HepG2 (cell line): ENCODE results near the gene C3orf22. TPM values are rescaled to one million over a fixed set of nuclear protein-coding genes. Genes with fewer than 3 reads are reported as not detected.

Experiments
- BHLHE40 ChIP-seq: IDR thresholded peaks from 2 replicates; pipeline ENCODE4 v1.6.1; 2011; ENCODE audit warnings: low read length, improper control_type of control experiment
- CC2D1A ChIP-seq: sonication (generic); formaldehyde crosslinking; IDR thresholded peaks from 2 replicates; pipeline ENCODE4 v1.8.1; 2023; ENCODE audit warnings: mild to moderate bottlenecking, missing genetic modification reagents
- CCAR2 ChIP-seq: fragments of 200-400 bp; formaldehyde crosslinking; optimal IDR thresholded peaks from 2 replicates; pipeline ENCODE3; 2018; ENCODE audit warnings: low read depth, mild to moderate bottlenecking, low read length, moderate library complexity
- DMAP1 ChIP-seq: IDR thresholded peaks from 2 replicates; pipeline ENCODE4 v1.6.1; 2016
- ETV5 ChIP-seq: IDR thresholded peaks from 2 replicates; pipeline ENCODE4 v1.6.1; 2018; ENCODE audit warnings: missing biosample characterization, missing genetic modification reagents, inconsistent platforms, borderline replicate concordance
- MIER2 ChIP-seq: IDR thresholded peaks from 2 replicates; pipeline ENCODE4 v1.6.1; 2016; ENCODE audit warnings: missing biosample characterization, missing genetic modification reagents
- NFE2 ChIP-seq: sonication (generic); formaldehyde crosslinking; IDR thresholded peaks from 2 replicates; pipeline ENCODE4 v1.4.0; 2020; ENCODE audit warnings: missing genetic modification reagents
- NR2C2 ChIP-seq: sonication (generic); formaldehyde crosslinking; IDR thresholded peaks from 2 replicates; pipeline ENCODE4 v1.4.0; 2020; ENCODE audit warnings: missing genetic modification reagents, mild to moderate bottlenecking, moderate library complexity, borderline replicate concordance
- ONECUT2 ChIP-seq: sonication (generic); formaldehyde crosslinking; IDR thresholded peaks from 2 replicates; pipeline ENCODE4 v1.4.0; 2020; ENCODE audit warnings: missing genetic modification reagents
- PHF20 ChIP-seq: sonication (generic); formaldehyde crosslinking; IDR thresholded peaks from 2 replicates; pipeline ENCODE4 v1.5.0; 2020; ENCODE audit warnings: mild to moderate bottlenecking, missing genetic modification reagents
- RARG ChIP-seq: sonication (generic); formaldehyde crosslinking; IDR thresholded peaks from 2 replicates; pipeline ENCODE4 v1.4.0; 2020; ENCODE audit warnings: low read depth, mild to moderate bottlenecking, missing genetic modification reagents
- SRF ChIP-seq: IDR thresholded peaks from 2 replicates; pipeline ENCODE4 v1.6.1; 2011; ENCODE audit warnings: mild to moderate bottlenecking, low read depth, low read length, moderate library complexity
- THYN1 ChIP-seq: sonication (generic); formaldehyde crosslinking; IDR thresholded peaks from 2 replicates; pipeline ENCODE4 v1.8.1; 2023; ENCODE audit warnings: low read depth, mild to moderate bottlenecking, moderate library complexity, missing genetic modification reagents, borderline replicate concordance
- TOPORS ChIP-seq: sonication (generic); formaldehyde crosslinking; IDR thresholded peaks from 2 replicates; pipeline ENCODE4 v1.8.0; 2023; ENCODE audit warnings: mild to moderate bottlenecking, missing genetic modification reagents
- XBP1 ChIP-seq: sonication (generic); formaldehyde crosslinking; IDR thresholded peaks from 2 replicates; pipeline ENCODE4 v1.5.0; 2020; ENCODE audit warnings: missing genetic modification reagents
- ZBTB1 ChIP-seq: sonication (generic); formaldehyde crosslinking; IDR thresholded peaks from 2 replicates; pipeline ENCODE4 v1.4.0; 2020; ENCODE audit warnings: missing genetic modification reagents, borderline replicate concordance
- ZNF431 ChIP-seq: sonication (generic); formaldehyde crosslinking; IDR thresholded peaks from 2 replicates; pipeline ENCODE4 v1.9.0; 2022; ENCODE audit warnings: missing genetic modification reagents, low read depth, mild to moderate bottlenecking, borderline replicate concordance
- ZNF614 ChIP-seq: IDR thresholded peaks from 2 replicates; pipeline ENCODE4 v1.6.1; 2018; ENCODE audit warnings: missing biosample characterization, missing genetic modification reagents, inconsistent platforms, borderline replicate concordance
- ZNF772 ChIP-seq: sonication (generic); formaldehyde crosslinking; IDR thresholded peaks from 2 replicates; pipeline ENCODE4 v1.5.0; 2020; ENCODE audit warnings: mild to moderate bottlenecking, missing genetic modification reagents
- polyA plus RNA-seq, 8 experiments: library from polyadenylated mRNA; depleted of rRNA in 3 of 8; stranded (reverse) in 7 of 8; unstranded in 1 of 8; fragments of >200 nt; fragmentation: Illumina TruSeq in 4 of 8; extraction: Trizol in 4 of 8; gene quantifications; 2 replicates each; pipeline versions ENCODE4 v1.2.1 to v1.2.3, GENCODE V29; 2011 to 2016; ENCODE audit warnings: low read depth in 4 of 8, missing spikeins in 1 of 8, mixed read lengths in 1 of 8; ENCODE audit not compliant: insufficient read depth in 1 of 8
- total RNA-seq, 5 experiments: library from RNA; depleted of rRNA; stranded (reverse); fragments of >200 nt; fragmentation: Illumina TruSeq; extraction: Trizol; gene quantifications; 2 replicates each; pipeline ENCODE4 v1.2.3, GENCODE V29; 2016; ENCODE audit warnings: low read depth in 1 of 5
- TF ChIP-seq, protein P1 (sequence below): conservative IDR thresholded peaks from 2 replicates; pipeline ENCODE4 v1.6.1; 2018; ENCODE audit warnings: missing genetic modification reagents
- TF ChIP-seq, protein P2 (sequence below): sonication (generic); formaldehyde crosslinking; IDR thresholded peaks from 2 replicates; pipeline ENCODE4 v1.5.0; 2020; ENCODE audit warnings: mild to moderate bottlenecking, missing genetic modification reagents
- TF ChIP-seq, protein P3 (sequence below), 2 experiments: fragments of 450-650 bp in 1 of 2; sonication (generic) in 1 of 2; formaldehyde crosslinking; IDR thresholded peaks; 2 replicates each; pipeline versions ENCODE4 v1.5.0 to v1.8.0; 2020 to 2022; ENCODE audit warnings: mild to moderate bottlenecking in 1 of 2, missing genetic modification reagents in 1 of 2
- TF ChIP-seq, protein P4 (sequence below): sonication (generic); formaldehyde crosslinking; IDR thresholded peaks from 2 replicates; pipeline ENCODE4 v1.5.0; 2020; ENCODE audit warnings: missing genetic modification reagents
- TF ChIP-seq, protein P5 (sequence below): sonication (generic); formaldehyde crosslinking; IDR thresholded peaks from 2 replicates; pipeline ENCODE4 v1.4.0; 2020; ENCODE audit warnings: mild to moderate bottlenecking, missing genetic modification reagents

The C3orf22 gene
- total and polyA plus RNA-seq, 2 of the 13 experiments (the other 11 are each of a cell fraction or from before 2014, with no cell fraction given): not detected

DNA sequence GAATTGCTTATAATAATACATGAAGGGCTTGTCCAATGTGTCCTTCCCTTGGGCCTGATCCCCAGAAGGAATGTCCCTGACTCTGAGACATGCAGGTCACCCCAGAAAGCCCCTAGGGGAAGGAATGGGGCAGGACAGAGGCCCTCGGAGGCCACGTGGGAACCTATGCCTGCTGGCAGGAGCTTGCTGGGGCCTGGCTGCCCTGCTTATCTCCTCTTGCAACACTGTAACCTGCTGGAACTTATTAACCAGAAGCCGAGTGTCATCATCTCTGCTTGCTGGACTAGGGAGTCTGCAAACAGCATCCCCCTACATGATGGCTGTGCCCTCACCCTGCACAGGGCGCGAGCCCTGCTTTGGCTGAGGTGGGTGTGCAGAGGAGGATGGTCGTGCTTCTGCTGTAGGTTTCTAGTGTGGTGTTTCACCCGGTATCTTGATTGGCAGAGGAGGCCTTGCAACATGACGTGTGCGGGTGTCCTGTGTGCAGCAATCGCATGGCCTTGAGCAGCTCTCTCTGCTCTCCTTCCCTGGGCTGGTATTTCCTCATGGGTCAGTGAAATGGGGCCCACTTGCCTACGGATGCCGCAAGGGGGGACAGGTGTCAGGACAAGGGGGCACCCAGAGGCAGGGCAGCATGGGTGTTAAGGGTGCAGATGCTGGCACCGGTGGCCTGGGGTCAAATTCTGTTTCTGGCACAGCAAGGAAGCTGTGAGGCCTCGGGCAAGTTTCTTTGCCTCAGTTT is 29.8 kb downstream of the C3orf22 start (continued):
- TF ChIP-seq ZNF431 (CRISPR knock-in tag) (peak; percentile 87), ZNF772 (CRISPR knock-in tag) (0 out of 2 replicates have a peak, but pooled peaks have one; percentile 54), ZBTB1 (CRISPR knock-in tag) (no peak), THYN1 (CRISPR knock-in tag) (no peak), PHF20 (CRISPR knock-in tag) (0 out of 2 replicates have a peak, but pooled peaks have one; percentile 33), MIER2 (CRISPR knock-in tag) (no peak), CCAR2 (no peak), SRF (no peak), NFE2 (no peak), XBP1 (CRISPR knock-in tag) (no peak), ZNF614 (CRISPR knock-in tag) (peak; percentile 68; the same call in 1 of the 2 replicates), CC2D1A (CRISPR knock-in tag) (no peak), DMAP1 (CRISPR knock-in tag) (peak; percentile 95), BHLHE40 (no peak), TOPORS (CRISPR knock-in tag) (peak; percentile 50), RARG (no peak), ONECUT2 (no peak), ETV5 (CRISPR knock-in tag) (peak; percentile 60), NR2C2 (CRISPR knock-in tag) (peak; percentile 59; the same call in 1 of the 2 replicates)
- TF ChIP-seq, protein P1, sequence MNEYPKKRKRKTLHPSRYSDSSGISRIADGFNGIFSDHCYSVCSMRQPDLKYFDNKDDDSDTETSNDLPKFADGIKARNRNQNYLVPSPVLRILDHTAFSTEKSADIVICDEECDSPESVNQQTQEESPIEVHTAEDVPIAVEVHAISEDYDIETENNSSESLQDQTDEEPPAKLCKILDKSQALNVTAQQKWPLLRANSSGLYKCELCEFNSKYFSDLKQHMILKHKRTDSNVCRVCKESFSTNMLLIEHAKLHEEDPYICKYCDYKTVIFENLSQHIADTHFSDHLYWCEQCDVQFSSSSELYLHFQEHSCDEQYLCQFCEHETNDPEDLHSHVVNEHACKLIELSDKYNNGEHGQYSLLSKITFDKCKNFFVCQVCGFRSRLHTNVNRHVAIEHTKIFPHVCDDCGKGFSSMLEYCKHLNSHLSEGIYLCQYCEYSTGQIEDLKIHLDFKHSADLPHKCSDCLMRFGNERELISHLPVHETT (CRISPR knock-in tag): peak; percentile 65; the same call in 1 of the 2 replicates
- TF ChIP-seq, protein P2, sequence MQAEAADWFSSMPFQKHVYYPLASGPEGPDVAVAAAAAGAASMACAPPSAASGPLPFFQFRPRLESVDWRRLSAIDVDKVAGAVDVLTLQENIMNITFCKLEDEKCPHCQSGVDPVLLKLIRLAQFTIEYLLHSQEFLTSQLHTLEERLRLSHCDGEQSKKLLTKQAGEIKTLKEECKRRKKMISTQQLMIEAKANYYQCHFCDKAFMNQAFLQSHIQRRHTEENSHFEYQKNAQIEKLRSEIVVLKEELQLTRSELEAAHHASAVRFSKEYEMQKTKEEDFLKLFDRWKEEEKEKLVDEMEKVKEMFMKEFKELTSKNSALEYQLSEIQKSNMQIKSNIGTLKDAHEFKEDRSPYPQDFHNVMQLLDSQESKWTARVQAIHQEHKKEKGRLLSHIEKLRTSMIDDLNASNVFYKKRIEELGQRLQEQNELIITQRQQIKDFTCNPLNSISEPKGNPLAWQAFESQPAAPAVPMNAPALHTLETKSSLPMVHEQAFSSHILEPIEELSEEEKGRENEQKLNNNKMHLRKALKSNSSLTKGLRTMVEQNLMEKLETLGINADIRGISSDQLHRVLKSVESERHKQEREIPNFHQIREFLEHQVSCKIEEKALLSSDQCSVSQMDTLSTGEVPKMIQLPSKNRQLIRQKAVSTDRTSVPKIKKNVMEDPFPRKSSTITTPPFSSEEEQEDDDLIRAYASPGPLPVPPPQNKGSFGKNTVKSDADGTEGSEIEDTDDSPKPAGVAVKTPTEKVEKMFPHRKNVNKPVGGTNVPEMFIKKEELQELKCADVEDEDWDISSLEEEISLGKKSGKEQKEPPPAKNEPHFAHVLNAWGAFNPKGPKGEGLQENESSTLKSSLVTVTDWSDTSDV (CRISPR knock-in tag): peak; percentile 33; the same call in 1 of the 2 replicates
- TF ChIP-seq, protein P3, sequence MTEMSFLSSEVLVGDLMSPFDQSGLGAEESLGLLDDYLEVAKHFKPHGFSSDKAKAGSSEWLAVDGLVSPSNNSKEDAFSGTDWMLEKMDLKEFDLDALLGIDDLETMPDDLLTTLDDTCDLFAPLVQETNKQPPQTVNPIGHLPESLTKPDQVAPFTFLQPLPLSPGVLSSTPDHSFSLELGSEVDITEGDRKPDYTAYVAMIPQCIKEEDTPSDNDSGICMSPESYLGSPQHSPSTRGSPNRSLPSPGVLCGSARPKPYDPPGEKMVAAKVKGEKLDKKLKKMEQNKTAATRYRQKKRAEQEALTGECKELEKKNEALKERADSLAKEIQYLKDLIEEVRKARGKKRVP (CRISPR knock-in tag; IDR thresholded peaks at IDR 0.05): peak in 1 of 2 experiments; percentile 96; a peak in 2 of 4 replicates
- TF ChIP-seq, protein P4, sequence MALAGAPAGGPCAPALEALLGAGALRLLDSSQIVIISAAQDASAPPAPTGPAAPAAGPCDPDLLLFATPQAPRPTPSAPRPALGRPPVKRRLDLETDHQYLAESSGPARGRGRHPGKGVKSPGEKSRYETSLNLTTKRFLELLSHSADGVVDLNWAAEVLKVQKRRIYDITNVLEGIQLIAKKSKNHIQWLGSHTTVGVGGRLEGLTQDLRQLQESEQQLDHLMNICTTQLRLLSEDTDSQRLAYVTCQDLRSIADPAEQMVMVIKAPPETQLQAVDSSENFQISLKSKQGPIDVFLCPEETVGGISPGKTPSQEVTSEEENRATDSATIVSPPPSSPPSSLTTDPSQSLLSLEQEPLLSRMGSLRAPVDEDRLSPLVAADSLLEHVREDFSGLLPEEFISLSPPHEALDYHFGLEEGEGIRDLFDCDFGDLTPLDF (CRISPR knock-in tag): no peak
- TF ChIP-seq, protein P5, sequence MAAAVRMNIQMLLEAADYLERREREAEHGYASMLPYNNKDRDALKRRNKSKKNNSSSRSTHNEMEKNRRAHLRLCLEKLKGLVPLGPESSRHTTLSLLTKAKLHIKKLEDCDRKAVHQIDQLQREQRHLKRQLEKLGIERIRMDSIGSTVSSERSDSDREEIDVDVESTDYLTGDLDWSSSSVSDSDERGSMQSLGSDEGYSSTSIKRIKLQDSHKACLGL (CRISPR knock-in tag): no peak; the same call in 1 of the 2 replicates
